ENCODE data around the gene TOLLIP. TPM values are rescaled to one million over a fixed set of nuclear protein-coding genes. Genes with fewer than 3 reads are reported as not detected.
A peak's percentile ranks its signal among the peaks of the same experiment; 100 is the strongest.
"Not testable (repeated sequence)": the region's sequence is repeated elsewhere in the genome, so short reads cannot be mapped to it uniquely, and the experiment has no call there.

The TOLLIP gene
- total RNA-seq, 1 donor from 2014 or later = 20.9 TPM

DNA sequence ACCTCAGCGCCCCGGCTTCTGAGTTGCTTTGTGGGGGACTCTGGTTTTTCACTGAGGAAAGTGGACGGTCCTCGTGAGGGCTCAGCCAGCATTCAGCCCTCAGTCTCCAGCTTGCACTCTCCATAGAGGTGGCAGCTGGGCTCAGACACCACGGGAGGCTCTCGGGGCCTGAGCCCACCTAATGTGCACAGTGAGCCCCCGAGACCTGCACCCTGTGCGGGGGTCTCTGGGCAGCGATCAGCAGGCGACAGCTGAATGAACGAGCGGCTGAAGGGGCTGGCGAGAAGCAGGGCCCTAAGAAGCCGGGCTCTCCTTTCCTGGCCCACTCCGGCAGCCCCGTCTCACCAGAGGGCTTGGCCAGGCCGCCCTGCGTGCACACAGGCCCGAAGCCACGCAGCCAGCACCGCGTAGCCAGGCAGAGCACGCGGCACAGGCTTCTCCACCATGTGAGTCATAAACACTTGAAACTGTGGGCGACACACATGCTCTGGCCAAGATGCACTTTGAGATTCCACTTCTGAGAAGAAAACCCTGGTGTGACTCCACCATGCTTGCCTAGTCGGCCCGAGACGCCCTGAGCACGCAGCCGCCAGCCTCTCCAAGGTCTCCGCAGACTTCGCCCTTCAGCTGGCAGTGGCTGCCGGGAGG, 28.0 kb downstream of the TOLLIP start:
- DNase-seq = no peak

DNA sequence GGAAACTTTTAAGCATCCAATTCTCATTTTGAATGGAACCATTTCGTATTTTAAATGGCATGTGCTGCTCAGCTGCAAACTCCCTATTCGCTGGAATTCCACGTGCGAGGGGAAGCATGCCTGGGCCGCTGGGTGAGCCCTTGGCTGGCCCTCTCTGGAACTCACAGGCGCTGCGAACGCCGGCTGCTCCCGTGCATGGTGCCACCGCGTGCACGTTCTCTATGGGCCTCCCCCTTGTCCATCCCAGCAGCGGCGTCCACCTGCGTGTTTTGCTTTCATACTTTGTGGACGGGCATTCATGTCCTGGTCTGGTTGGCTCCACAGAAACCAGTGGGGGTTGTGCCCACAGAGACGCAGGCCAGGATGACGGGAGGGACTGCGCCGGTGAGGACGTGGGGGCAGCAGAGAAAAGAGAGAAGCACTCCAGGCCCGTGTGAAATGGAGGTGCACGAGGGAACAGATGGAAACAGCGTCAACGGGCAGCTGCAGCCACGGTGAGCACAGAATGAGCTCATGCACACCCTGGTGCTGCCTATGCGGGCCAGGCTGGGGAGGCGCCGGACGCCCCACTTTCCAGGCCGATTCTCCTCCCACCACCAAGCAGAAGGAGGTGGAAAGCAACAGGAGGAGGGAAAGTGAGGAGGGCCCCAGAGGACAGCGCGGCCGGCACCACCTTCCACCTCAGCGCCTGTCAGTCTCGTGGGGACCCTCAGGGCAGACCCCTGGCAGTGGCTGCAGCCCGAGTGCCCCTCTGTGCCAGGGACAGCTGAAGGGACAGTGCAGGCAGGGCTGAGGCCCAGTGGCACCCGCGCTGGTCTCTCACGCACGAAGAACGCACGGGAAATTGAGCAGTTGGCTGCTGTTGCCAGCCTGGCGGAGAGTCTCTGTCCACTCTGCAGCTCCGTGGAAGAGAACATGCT, 29.1 kb downstream of the TOLLIP start:
- DNase-seq = no peak

DNA sequence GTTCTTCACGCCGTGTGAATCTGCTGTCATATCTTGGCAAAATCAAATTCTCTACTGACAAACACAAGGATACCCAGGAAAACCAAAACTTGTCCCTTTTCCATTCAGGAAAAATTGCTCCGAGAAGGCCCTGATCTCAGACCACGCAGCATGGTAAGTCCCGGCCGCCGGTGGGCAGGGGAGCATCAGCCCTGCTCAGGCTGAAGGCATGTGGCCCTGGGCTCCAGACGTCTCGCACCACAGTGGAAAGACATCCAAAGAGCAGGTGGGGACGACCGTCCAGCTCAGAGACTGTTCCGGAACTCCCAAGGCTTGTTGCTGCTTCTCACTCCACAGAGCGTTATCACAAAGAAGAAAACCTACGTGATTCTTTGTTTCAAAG, 29.8 kb downstream of the TOLLIP start:
- DNase-seq = no peak

DNA sequence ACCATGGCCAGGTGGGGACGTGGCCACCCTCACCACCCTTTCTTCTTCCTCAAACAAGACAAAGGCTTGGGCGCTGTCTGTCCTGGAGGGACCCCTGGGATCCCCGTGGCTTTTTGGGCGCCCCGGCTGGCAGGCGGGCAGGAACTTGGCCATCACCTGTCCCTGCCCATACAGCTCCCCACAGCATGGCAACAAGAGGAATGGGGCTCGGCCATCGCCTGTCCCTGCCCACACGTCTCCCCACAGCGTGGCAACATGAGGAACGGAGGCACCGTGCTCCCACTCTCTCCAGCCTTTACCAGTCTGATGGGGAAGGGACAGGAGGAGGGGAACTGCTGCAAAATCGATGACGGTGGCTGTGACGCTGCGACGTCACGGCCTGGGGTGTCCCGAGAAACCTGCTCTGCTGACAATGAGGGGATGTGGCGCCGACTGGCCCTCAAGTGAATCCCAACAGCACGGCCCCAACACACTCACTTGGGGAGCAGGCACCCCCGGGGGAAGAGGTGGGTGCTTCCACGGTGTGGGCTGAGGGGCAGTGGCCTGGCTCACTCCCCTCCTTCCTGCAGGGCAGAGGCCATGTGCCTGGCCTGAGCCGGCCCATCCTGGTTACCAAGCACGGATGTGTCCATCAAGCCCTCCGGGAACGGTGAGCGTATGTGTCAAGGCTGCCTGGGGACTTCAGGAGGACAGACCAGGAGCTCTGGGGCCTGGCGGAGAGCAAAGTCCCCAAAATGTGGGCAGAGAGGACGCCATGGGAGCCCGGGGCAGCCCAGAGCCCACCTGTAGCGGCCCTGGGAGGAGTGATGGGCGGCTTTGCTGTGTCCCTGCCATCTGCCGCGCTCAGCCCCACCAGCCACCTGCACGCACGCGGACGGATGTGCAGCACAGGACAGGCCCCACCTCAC, 30.4 kb downstream of the TOLLIP start:
- DNase-seq = no peak

DNA sequence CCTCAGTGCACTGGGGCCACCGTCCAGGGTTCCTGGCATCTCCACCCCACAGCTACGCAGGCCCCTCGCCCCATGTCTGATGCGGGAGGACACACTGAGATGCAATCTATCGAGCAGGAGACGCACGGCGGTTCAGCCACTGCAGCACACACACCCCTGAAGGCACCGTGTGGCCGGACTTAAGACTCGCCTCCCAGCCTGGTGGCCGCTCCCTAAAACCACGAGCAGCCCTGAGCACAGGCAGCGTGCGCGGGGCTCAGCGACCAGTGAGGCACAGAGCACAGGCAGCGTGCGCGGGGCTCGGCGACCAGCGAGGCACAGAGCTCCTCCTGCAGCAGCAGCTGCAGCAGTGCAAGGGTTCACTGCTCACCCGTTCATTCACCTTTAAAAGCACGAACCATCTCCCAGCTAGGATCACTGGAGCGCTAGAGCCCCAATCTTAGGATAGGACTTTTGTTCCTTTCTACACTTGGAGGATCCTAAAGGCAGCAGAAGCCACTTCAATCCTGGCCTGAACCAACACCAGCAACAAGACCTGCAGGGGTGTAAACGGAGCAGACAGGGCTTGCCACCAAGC, 31.4 kb downstream of the TOLLIP start:
- no peak for DNase-seq

DNA sequence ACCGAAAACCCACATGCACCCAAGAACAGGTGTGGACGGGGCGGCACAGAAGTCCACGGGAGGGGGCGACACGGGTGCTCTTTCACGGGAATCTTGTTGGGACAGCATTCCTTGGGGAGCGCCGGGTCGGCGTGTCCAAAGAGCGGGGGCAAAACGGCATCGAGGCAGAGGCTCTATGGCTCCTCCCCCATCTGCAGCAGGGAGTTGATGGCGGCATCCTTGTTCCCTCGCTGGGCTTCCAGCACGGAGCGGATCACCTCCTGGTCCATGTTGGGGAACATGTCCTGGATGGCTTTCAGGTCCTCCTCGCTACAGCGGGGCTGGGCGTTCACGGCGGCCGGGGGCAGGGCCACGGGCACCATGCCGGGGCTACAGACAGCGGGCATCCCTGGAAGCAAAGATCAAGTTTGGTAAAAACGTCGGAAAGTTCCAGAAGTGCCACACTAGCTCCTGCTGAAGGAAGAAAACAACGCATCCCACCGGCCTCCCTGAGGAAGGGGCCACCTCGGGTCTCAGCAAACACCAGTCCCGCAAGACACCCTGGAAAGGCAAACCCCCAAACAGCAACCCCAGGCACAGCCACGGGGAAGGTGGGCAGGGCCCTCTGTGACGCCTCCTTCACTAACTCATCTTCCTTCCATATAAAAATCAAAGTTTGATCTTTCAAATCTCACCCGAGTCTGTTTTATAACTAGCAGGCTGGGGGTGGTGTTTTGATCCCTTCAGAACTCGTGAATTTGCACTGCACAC, 32.4 kb downstream of the TOLLIP start:
- no peak for DNase-seq

DNA sequence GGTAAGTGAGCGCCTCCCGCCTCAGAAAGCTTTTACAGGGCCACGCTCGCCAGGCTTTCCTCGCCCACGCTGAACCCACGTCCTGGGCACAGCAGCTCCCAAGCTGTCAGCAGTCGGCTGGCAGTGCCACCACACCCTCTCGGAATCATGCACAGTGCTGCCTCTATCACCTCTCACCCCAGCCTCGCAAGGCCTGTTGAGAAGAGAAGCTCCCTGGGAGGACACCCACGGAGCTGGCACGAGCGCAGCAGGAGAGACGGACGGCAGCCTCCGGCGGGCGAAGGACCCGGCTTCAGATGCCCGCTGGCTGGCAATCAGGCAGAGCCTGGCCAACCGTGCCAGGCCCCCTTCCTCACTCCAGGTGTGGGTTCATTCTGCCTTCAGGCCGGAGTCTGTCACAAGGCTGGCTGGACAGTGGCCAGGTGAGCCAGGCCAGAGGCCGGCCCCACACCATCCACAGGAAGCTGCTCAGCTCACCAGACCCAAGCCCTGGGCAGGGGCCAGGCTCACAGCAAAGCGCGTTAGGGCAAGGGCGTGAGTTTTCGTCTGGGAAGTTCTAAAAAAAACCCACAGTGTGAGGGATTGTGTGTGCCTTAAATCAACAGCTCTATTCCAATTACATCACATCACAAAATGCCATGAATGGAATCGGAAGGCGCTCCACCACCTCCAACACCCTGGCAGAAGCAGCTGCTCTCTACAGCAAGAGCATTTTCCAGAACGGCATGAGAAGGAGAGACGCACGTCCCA, 33.2 kb downstream of the TOLLIP start:
- no peak for DNase-seq

DNA sequence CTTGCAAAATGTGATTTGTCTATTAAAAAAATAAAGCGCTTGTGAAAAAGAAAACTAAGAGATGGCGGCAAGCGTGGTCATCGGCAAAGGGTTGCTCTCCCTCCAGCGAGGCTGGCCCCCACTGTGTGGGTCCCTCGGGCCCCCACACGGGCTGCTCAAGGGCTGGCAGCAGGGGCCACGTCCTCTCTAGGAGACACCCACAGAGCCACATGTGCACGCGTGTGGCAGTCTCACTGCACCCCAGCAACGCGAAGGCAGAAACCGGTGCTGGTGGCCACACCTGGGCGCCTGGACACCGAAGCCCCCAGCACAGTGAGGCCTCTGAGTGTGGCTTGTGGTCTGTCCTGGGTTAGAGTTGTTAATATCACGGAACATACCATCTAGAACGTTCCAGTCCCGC, 34.4 kb downstream of the TOLLIP start:
- no peak for DNase-seq

DNA sequence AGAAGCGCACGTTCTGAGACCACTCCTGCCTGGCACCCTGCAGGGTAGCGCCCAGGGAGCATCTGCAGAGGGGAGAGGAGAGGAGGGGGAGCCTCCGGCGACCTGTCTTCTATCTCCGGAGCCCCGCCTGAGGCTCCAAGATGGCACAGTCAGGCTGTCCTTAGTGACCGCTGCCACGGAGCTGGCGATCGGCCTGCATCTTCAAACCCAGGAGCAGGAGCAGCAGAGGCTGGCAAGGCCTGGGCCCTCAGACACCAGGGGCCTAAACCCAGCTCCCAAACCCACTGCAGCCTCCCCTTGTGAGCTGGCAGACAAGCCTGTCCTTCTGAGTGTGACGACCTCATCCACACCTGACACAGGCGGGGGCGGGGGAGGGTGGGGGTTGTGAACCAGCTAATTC, 34.9 kb downstream of the TOLLIP start:
- DNase-seq = no peak

DNA sequence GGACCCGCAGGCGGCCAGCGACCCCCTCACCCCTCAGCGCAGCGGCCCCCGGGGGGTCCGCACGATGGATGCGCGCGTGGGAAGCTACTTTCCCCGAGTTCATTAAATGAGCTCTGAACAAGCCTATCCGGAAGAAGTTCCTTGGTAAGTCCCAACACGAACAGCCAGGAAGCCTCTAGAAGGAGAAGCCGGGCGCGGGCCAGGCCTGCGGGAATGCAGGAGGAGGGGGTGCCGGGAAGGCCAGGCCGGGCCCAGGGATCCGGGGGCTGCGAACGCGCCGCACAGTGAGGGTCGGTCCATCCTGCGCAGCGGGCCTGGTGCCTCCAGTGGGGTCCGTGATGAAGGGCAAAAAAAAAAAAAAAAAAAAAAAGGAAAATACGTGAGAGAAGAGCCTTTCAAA, 36.9 kb downstream of the TOLLIP start:
- no peak for DNase-seq

DNA sequence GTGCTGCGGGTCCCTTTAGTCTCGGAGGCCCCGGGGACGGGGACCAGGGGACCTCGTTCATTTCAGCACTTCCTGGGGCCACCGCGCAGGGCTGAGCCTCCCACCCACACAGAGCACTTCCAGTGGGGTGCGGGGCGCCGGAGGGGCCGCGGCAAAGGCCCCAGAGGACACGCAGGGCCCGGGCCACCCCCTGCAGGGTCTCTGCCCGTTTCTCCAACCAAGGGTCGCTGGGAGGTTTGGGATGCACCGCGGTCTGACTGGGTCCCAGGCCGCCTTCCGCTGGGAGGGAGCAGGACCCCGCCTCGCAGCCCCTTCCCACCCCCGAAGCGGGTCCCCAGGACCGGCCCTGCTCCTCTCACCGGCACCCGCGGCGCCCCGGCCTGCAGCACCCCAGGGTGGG, 37.5 kb downstream of the TOLLIP start:
- DNase-seq = no peak

DNA sequence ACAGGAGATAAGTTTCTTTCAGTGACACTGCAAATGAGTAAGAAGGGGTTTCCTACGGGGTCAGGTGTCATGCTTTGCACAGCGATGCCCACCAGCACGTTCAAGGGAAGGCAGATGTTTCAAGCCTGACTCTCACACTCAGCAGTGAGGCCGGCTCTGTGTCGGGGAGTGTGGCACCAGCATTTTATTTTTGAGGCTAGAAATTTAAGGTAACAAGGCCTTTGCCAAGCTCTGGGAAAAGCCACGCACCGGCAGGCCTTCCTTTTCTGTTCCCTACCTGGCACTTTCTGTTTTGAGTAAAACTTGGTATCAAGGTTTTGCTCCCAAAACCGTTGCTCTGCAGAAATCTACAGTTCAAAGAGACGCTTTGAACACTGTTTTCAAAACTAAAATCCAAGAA, 38.0 kb downstream of the TOLLIP start:
- DNase-seq = no peak

DNA sequence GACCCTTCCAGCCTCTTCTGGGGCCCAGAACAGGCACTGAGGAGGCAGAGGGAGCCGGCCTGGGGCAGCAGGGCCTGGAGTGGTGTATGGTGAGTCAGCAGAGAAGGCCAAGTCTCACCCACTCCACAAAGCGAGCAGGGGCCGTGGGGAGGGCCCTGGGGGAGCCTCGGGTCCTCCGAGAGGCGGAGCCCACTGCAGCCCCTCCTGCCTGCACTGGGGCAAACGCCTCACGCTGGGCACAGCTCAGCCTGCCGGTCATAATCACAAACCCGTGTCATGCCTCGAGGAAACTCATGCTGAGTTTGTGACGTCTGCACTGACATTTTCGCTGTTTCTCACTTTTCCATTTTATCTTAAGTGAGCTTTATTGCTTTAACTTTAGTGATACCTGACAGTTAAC, 38.4 kb downstream of the TOLLIP start:
- no peak for DNase-seq

DNA sequence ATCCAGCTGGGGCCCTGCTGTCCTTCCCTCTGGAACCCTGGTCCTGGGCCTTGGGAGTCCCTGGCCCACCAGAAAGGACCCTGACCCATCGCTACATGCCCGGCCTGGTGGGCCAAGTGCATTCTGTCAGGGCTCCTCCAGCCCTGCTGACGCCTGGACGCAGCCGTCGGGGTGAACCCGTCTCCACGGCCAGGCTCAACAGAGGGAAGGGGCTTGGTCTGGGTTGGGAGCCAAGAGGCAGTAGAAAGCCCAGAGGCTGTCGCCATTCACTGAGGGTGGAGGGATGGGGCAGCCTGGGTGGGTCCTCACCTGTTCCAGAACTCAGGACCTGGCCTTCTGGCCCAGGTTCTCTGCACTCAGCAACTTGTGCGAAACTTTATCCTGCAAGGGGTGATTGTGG, 39.0 kb downstream of the TOLLIP start:
- DNase-seq = no peak

DNA sequence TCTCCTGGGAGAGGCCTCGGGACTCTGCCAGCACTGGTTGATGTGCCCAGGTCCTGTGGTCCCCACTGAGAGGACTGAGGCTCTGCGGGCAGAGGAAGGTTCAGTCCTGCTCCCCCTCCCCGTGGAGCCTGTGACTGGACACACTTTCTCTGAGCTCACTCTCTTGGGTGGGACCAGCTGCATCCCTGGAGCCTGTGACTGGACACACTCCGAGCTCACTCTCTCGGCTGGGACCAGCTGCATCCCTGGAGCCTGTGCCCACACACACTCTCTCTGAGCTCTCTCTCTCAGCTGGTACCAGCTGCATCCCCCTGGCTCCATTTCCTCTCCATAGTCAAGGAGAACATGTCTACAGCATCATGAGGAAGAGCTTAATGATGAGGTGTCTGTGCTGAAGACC, 39.5 kb downstream of the TOLLIP start:
- DNase-seq = no peak

DNA sequence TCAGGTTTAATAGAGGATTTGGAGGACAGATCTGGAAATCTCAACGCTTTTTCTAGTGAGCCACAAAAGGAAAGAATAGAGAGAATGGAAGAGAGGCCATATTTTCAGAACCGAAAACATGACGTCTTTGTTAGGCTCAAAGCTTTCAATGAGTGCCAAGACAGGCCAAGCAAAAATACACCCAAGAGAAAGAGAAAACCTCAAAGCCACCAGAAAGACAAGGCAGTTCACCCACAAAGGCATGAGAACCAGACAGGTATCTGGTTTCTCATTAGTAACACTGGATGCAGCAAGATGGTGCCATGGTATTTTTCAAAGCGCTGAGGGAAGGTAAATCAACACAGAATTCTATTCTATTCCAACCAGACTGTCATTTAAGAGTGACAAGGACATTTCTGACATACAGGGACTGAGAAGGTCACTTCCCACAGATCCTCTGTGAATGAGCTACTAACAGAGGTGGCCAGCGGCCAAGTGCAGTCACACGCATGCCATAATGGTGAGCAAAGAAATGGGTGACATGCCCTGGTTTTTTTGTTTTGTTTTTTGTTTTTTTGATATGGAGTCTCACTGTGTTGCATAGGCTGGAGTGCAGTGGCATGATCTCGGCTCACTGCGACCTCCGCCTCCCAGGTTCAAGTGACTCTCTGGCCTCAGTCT, 41.9 kb downstream of the TOLLIP start:
- DNase-seq = no peak

DNA sequence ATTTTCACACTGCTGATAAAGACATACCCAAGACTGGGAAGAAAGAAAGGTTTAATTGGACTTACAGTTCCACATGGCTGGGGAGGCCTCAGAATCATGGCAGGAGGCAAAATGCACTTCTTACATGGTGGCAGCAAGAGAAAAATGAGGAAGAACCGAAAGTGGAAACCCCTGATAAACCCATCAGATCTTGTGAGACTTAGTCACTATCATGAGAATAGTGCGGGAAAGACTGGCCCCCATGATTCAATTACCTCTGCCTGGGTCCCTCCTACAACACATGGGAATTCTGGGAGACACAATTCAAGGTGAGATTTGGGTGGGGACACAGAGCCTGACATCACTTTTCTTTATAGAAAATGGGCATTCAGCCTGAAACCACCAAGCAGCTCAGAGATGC, 42.5 kb downstream of the TOLLIP start:
- not testable (repeated sequence) for DNase-seq

DNA sequence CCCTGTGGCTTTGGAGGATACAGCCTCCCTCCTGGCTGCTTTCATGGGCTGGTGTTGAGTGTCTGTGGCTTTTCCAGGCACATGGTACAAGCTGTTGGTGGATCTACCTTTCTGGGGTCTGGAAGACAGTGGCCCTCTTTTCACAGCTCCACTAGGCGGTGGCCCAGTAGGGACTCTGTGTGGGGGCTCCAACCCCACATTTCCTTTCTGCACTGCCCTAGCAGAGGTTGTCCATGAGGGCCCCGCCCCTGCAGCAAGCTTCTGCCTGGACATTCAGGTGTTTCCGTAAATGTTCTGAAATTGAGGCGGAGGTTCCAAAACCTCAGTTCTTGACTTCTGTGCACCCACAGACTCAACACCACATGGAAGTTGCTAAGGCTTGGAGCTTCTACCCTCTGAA, 44.0 kb downstream of the TOLLIP start:
- not testable (repeated sequence) for DNase-seq

DNA sequence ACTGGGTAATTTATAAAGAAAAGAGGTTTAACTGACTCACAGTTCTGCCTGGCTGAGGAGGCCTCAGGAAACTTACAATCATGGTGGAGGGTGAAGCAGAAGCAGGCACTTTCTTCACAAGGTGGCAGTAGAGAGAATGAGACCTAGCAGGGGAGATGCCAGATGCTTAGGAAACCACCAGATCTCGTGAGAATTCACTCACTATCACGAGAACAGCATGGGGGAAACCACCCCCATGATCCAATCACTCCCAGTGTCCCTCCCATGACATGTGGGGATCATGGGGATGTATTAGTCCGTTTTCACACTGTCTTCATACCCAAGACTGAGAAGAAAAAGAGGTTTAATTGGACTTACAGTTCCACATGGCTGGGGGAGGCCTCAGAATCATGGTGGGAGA, 45.0 kb downstream of the TOLLIP start:
- DNase-seq = peak; percentile 37

DNA sequence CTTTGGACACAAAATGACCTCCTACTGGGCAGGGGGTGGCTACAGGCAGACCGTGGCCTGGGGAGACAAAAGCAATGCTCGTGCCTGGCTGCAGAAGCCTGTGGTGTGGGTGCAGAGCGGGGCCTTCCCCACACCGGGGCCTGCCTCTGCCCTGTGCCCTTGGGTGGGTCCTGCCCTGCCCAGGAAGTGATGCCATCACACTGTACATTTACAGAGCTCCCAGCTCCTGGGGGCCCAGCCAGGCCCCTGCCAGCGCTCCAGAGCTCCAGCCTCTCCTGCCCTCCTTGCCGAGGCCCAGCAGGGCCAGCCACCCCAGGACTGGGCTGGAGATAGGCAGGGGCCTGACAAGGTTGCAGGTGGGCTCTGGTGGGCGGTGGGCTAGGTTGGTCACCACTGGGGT, 46.4 kb downstream of the TOLLIP start:
- DNase-seq = no peak
